ENCODE results near the gene LITAF.
"Not testable (repeated sequence)": the region's sequence is repeated elsewhere in the genome, so short reads cannot be mapped to it uniquely, and the experiment has no call there.

The LITAF gene

GRCh38 chr16:11601425-11601824 lies 14.7 kb upstream of the LITAF start:
- no peak for DNase-seq (ENCODE audit: low read depth in 2 of 2)

GRCh38 chr16:11599579-11599978 lies 12.9 kb upstream of the LITAF start:
- DNase-seq (ENCODE audit: low read depth in 2 of 2) = no peak

- DNase-seq (ENCODE audit: low read depth in 2 of 2) = no peak
Observed at GRCh38 chr16:11597235-11598095, 10.7 kb upstream of the LITAF start.

- DNase-seq (ENCODE audit: low read depth in 2 of 2) = no peak
Observed at GRCh38 chr16:11596572-11597226, 10.0 kb upstream of the LITAF start.

GRCh38 chr16:11593581-11593980 lies 6.9 kb upstream of the LITAF start:
- DNase-seq (ENCODE audit: low read depth in 2 of 2) = no peak

GRCh38 chr16:11593076-11593475 lies 6.4 kb upstream of the LITAF start:
- not testable (repeated sequence) for DNase-seq (ENCODE audit: low read depth in 2 of 2)

GRCh38 chr16:11591630-11592029 lies 4.9 kb upstream of the LITAF start:
- DNase-seq (ENCODE audit: low read depth in 2 of 2) = not testable (repeated sequence)

- DNase-seq (ENCODE audit: low read depth in 2 of 2) = no peak
Observed at GRCh38 chr16:11589198-11589550, 2.5 kb upstream of the LITAF start.

- no peak for DNase-seq (ENCODE audit: low read depth in 2 of 2)
Observed at GRCh38 chr16:11588321-11589197, 1.8 kb upstream of the LITAF start.

GRCh38 chr16:11587643-11588247 lies 1.0 kb upstream of the LITAF start:
- DNase-seq (ENCODE audit: low read depth in 2 of 2) = no peak

GRCh38 chr16:11586378-11586855 lies 302 bp downstream of the LITAF start:
- DNase-seq (ENCODE audit: low read depth in 2 of 2) = no peak

- no peak for DNase-seq (ENCODE audit: low read depth in 2 of 2)
Observed at GRCh38 chr16:11585460-11586377, 1.0 kb downstream of the LITAF start.

GRCh38 chr16:11583889-11584565 lies 2.7 kb downstream of the LITAF start:
- DNase-seq (ENCODE audit: low read depth in 2 of 2) = no peak

GRCh38 chr16:11583166-11583565 lies 3.6 kb downstream of the LITAF start:
- DNase-seq (ENCODE audit: low read depth in 2 of 2) = no peak

- DNase-seq (ENCODE audit: low read depth in 2 of 2) = no peak
Observed at GRCh38 chr16:11582157-11582814, 4.4 kb downstream of the LITAF start.

GRCh38 chr16:11581678-11582077 lies 5.0 kb downstream of the LITAF start:
- DNase-seq (ENCODE audit: low read depth in 2 of 2) = no peak

GRCh38 chr16:11580451-11581086 lies 6.2 kb downstream of the LITAF start:
- no peak for DNase-seq (ENCODE audit: low read depth in 2 of 2)

- not testable (repeated sequence) for DNase-seq (ENCODE audit: low read depth in 2 of 2)
Observed at GRCh38 chr16:11577290-11577660, 9.4 kb downstream of the LITAF start.

All from stimulated activated CD8-positive, alpha-beta memory T cell treated with anti-CD3 and anti-CD28 coated beads, Interleukin-7, amount 100 ng/mL, for 4 hours (primary cell).